Tibial nerve (tissue), 4 donors: ENCODE measurements around the gene WASF3. TPM values are rescaled to one million over a fixed set of nuclear protein-coding genes. Genes with fewer than 3 reads are reported as not detected.
"Not testable (repeated sequence)": the region's sequence is repeated elsewhere in the genome, so short reads cannot be mapped to it uniquely, and the experiment has no call there.

Source experiments
- DNase-seq, 2 donors: peaks; one replicate each; pipeline ENCODE4 v3.0.0-alpha.2; 2019; ENCODE audit warnings: low spot score in 2 of 2
- H3K27ac ChIP-seq, 4 donors: fragments of 200-600 bp; sonication (generic) in 3 of 4; one replicate each; pipeline ENCODE4 v1.5.1; 2017 to 2019; ENCODE audit warnings: mild to moderate bottlenecking in 1 of 4
- H3K27me3 ChIP-seq, 2 donors: fragments of 200-600 bp; sonication (generic) in 1 of 2; one replicate each; pipeline versions ENCODE4 v1.5.1 to v1.6.0; 2017 to 2019
- H3K36me3 ChIP-seq, 3 donors: fragments of 200-600 bp; sonication (generic); one replicate each; pipeline ENCODE4 v1.5.1; 2018 to 2019
- H3K4me1 ChIP-seq, 4 donors: fragments of 200-600 bp; sonication (generic) in 3 of 4; one replicate each; pipeline ENCODE4 v1.5.1; 2017 to 2019
- H3K4me3 ChIP-seq, 4 donors: fragments of 200-600 bp; sonication (generic) in 3 of 4; one replicate each; pipeline ENCODE4 v1.5.1; 2017 to 2019; ENCODE audit warnings: mild to moderate bottlenecking in 1 of 4, moderate library complexity in 1 of 4
- H3K9me3 ChIP-seq, 4 donors: fragments of 200-600 bp; sonication (generic) in 3 of 4; one replicate each; pipeline ENCODE4 v1.5.1; 2017 to 2019
- EP300 ChIP-seq, 2 donors: sonication (generic); formaldehyde crosslinking; IDR thresholded peaks; one replicate each; pipeline ENCODE4 v1.6.1; 2017; ENCODE audit warnings: antibody characterized with exemption in 2 of 2, mild to moderate bottlenecking in 1 of 2
- POLR2A ChIP-seq, 2 donors: fragments of 450-650 bp; IDR thresholded peaks; one replicate each; pipeline ENCODE4 v1.6.1; 2017; ENCODE audit warnings: antibody characterized with exemption in 2 of 2, mild to moderate bottlenecking in 2 of 2, moderate library complexity in 2 of 2
- WGBS, 2 donors: methylation state at CpG; one replicate each; pipeline ENCODE4 v1.1.5; 2018; 5-methylcytosine and 5-hydroxymethylcytosine counted together
- total RNA-seq, 4 donors: library from RNA; depleted of rRNA; stranded (reverse); fragments of >200 nt; gene quantifications; one replicate each; pipeline ENCODE4 v1.1.0, GENCODE V29; 2016
- TF ChIP-seq, protein P1 (sequence below), 5 experiments: fragments of 200-600 bp in 3 of 5; fragments of 450-650 bp in 2 of 5; sonication (generic) in 3 of 5; IDR thresholded peaks; one replicate each; pipeline ENCODE4 v1.5.1; 2016 to 2019; ENCODE audit warnings: antibody characterized with exemption in 5 of 5, mild to moderate bottlenecking in 3 of 5, moderate library complexity in 2 of 5

The WASF3 gene
- total RNA-seq, 4 donors from 2014 or later, result 23.7 to 47.9 (median 40.7) TPM

- Histone ChIP-seq H3K4me1 (no peaks in the 10 kb centered on the region), H3K9me3 (peaks cover 0 to 40% (median 9%) of the 10 kb centered on the region in 4 donors), H3K4me3 (no peak overlapping the region), H3K27me3 (no peaks in the 10 kb centered on the region), H3K36me3 (peaks cover 0 to 34% (median 0%) of the 10 kb centered on the region in 3 donors), H3K27ac (no peak overlapping the region)
- no peak for TF ChIP-seq POLR2A (IDR thresholded peaks at IDR 0.05)
- no peak for TF ChIP-seq EP300 (IDR thresholded peaks at IDR 0.05)
- TF ChIP-seq, protein P1, sequence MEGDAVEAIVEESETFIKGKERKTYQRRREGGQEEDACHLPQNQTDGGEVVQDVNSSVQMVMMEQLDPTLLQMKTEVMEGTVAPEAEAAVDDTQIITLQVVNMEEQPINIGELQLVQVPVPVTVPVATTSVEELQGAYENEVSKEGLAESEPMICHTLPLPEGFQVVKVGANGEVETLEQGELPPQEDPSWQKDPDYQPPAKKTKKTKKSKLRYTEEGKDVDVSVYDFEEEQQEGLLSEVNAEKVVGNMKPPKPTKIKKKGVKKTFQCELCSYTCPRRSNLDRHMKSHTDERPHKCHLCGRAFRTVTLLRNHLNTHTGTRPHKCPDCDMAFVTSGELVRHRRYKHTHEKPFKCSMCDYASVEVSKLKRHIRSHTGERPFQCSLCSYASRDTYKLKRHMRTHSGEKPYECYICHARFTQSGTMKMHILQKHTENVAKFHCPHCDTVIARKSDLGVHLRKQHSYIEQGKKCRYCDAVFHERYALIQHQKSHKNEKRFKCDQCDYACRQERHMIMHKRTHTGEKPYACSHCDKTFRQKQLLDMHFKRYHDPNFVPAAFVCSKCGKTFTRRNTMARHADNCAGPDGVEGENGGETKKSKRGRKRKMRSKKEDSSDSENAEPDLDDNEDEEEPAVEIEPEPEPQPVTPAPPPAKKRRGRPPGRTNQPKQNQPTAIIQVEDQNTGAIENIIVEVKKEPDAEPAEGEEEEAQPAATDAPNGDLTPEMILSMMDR (IDR thresholded peaks at IDR 0.05), result no peak
- DNase-seq, result no peak
- 93 to 98% methylated on average over 2 of the region's 2 CpGs for WGBS, 2 donors
Observed at GRCh38 chr13:26626271-26626670, 68.8 kb downstream of the WASF3 start.

DNA sequence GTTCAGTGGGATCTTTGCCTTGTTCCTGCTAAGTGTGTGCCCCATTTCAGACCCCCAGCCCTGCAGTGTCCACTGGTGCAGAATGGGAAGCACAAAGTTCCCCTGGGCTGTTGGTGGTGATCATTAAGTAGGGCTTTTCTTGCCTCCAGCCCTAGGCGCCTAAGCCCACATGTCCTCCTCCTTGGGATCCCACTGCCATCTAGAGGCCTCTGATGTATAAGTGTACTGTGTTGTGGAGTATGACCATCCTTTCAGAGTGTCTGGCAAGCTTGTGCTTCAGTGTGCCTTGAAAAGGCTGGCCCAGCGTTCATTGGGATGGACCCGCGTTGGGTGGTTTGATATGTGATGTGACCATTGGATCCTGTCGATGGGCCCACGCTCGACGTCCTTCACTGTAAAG, 71.2 kb downstream of the WASF3 start:
- no peak for DNase-seq
- WGBS, 2 donors, result 94 to 96% methylated on average over 8 of the region's 8 CpGs
- Histone ChIP-seq H3K9me3 (peaks cover 0 to 36% (median 7%) of the 10 kb centered on the region in 4 donors), H3K4me1 (no peaks in the 10 kb centered on the region), H3K27me3 (no peaks in the 10 kb centered on the region), H3K27ac (no peak overlapping the region), H3K4me3 (no peak overlapping the region), H3K36me3 (peaks cover 0 to 12% (median 0%) of the 10 kb centered on the region in 3 donors)
- TF ChIP-seq, protein P1 (IDR thresholded peaks at IDR 0.05), result no peak
- TF ChIP-seq EP300 (IDR thresholded peaks at IDR 0.05), result no peak
- no peak for TF ChIP-seq POLR2A (IDR thresholded peaks at IDR 0.05)

DNA sequence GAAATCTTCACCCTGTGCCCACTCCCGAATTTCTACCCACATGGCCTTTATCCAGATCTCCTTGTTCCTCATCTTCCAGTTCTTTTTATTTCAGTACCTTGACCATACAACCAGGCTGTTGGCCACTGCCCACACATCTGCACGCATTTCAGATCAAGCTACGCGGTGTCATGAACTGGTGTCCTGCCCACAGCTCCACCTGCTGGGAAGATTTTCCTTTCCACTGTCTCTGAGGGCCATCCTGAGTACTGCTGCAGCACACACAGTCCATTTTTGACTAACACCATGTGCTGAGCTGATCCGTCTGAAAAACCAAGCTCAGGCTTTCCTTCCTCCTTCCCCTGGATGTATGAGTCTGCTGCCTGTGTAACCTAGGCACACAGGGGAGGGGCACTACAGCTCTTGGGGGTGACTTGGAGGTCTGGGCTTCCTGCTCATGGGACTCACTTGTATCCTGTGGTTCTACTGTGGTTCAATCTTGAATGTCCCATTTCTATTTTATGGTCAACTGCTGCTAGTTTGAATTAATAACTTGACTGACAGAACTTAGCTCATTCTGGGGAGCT, 71.9 kb downstream of the WASF3 start:
- no peaks in the 10 kb centered on the region for H3K4me1 ChIP-seq
- no peak overlapping the region for H3K27ac ChIP-seq
- DNase-seq, result no peak
- H3K27me3 ChIP-seq, result no peaks in the 10 kb centered on the region
- 84 to 92% methylated on average over 5 of the region's 5 CpGs for WGBS, 2 donors
- H3K36me3 ChIP-seq, result peaks cover 0 to 9% (median 0%) of the 10 kb centered on the region in 3 donors
- TF ChIP-seq, protein P1 (IDR thresholded peaks at IDR 0.05), result no peak
- TF ChIP-seq POLR2A (IDR thresholded peaks at IDR 0.05) (no peak), EP300 (IDR thresholded peaks at IDR 0.05) (no peak)
- H3K4me3 ChIP-seq, result no peak overlapping the region
- peaks cover 0 to 36% (median 4%) of the 10 kb centered on the region in 4 donors for H3K9me3 ChIP-seq

- WGBS, 2 donors, result 95 to 96% methylated on average over 5 to 6 of the region's 6 CpGs
- Histone ChIP-seq H3K9me3 (peaks cover 0 to 16% (median 0%) of the 10 kb centered on the region in 4 donors), H3K36me3 (peaks cover 0 to 14% (median 0%) of the 10 kb centered on the region in 3 donors)
- not testable (repeated sequence) for H3K4me1 ChIP-seq, H3K27ac ChIP-seq, H3K4me3 ChIP-seq, H3K27me3 ChIP-seq, DNase-seq
Observed at GRCh38 chr13:26635634-26636033, 78.2 kb downstream of the WASF3 start.

GRCh38 chr13:26636073-26636472, 78.6 kb downstream of the WASF3 start:
- H3K27me3 ChIP-seq, H3K27ac ChIP-seq, H3K4me1 ChIP-seq, DNase-seq, H3K4me3 ChIP-seq: not testable (repeated sequence)
- H3K9me3 ChIP-seq, result peaks cover 0 to 11% (median 0%) of the 10 kb centered on the region in 4 donors
- H3K36me3 ChIP-seq, result peaks cover 0 to 19% (median 0%) of the 10 kb centered on the region in 3 donors
- 80 to 89% methylated on average over 4 to 6 of the region's 8 CpGs for WGBS, 2 donors

- no peaks in the 10 kb centered on the region for H3K4me1 ChIP-seq
- H3K27me3 ChIP-seq, result no peaks in the 10 kb centered on the region
- peaks cover 0 to 24% (median 0%) of the 10 kb centered on the region in 4 donors for H3K9me3 ChIP-seq
- DNase-seq, result no peak
- TF ChIP-seq, protein P1 (IDR thresholded peaks at IDR 0.05), result no peak
- TF ChIP-seq EP300 (IDR thresholded peaks at IDR 0.05) (no peak), POLR2A (IDR thresholded peaks at IDR 0.05) (no peak)
- H3K4me3 ChIP-seq, result no peak overlapping the region
- peaks cover 0 to 19% (median 0%) of the 10 kb centered on the region in 3 donors for H3K36me3 ChIP-seq
- no peak overlapping the region for H3K27ac ChIP-seq
Observed at GRCh38 chr13:26646603-26647002, 89.1 kb downstream of the WASF3 start.
